Activated CD4-positive, alpha-beta T cell treated with anti-CD3 and anti-CD28 coated beads, Interleukin-2, amount 50 U/mL, for 4 hours (primary cell): Measurements from ENCODE around the gene CYBRD1.
"Not testable (repeated sequence)": the region's sequence is repeated elsewhere in the genome, so short reads cannot be mapped to it uniquely, and the experiment has no call there.

Experiments used
- DNase-seq, 2 experiments: peaks; one replicate each; pipeline ENCODE4 v3.0.0-alpha.2; 2020

Gene CYBRD1

DNA sequence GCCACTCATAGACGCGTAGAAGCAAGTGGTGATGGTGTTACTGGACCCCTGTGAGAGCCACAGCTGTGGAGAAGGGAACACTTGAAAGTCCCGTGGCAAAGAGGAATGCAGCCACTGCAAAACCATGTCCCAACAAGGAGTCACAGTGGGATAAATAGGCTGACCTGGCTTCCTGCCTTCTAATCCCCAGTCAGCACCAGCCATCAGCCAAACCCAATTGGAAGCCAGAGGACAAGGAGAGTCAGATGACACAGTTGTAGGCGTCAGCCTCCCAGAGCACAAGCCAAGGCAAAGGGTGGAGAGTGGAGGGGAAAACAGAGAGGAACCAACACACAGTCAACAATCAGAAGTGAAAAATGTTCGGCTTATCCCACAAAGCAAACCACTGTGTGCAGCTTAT lies 5.5 kb upstream of the CYBRD1 start:
- DNase-seq, result no peak

DNA sequence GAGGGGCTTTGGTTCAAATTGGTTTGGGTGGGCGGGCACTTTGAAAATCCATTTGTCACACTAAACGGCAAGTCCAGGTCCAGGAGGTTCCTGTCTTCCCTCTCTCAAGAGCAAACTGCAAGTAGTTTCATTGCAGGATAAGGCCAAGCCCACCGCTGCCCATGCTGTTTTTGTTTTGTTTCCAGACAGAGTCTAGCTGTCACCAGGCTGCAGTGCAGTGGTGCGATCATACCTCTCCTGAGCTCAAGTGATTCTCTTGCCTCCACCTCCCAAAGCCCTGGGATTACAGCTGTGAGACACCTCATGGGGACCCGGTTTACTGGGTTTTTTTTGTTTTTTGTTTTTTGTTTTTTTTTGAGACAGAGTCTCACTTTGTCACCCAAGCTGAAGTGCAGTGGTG lies 1.8 kb upstream of the CYBRD1 start:
- DNase-seq, result no peak

DNA sequence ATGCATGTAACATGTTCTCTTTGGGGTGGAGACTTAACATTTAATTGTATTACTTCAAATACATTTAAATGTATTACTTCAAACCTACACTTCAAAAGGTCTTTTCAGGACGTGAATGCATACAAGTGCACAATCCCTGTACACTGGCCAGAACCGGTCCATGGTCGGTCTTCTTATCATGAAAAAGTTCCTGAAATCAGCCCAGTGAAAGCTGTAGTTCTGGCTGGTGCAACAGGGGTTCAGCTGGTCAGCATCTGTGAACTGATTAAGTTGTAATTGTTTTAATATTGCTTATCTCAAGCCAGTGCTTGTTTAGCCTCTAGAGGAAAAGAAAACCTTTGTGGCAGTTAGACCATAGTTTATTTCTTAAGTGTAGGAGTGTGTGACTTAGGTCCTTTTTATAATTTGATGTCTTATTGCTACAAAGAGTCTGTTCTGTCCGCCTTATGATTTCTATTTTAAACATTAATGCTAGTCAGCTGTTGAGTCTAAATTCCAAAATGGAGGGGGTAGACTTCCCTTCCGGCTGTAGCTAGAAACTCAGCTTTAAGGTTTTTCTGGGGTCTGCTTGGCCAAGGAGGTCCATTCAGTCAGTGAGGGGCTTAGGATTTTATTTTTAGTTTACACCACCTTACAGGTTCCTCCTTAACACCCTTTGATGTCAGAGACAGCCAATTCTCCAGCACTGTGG lies 768 bp upstream of the CYBRD1 start:
- no peak for DNase-seq

- DNase-seq, result no peak
Observed at GRCh38 chr2:171522788-171523087, 464 bp downstream of the CYBRD1 start.

- no peak for DNase-seq
Observed at GRCh38 chr2:171523088-171524017, 1.1 kb downstream of the CYBRD1 start.

DNA sequence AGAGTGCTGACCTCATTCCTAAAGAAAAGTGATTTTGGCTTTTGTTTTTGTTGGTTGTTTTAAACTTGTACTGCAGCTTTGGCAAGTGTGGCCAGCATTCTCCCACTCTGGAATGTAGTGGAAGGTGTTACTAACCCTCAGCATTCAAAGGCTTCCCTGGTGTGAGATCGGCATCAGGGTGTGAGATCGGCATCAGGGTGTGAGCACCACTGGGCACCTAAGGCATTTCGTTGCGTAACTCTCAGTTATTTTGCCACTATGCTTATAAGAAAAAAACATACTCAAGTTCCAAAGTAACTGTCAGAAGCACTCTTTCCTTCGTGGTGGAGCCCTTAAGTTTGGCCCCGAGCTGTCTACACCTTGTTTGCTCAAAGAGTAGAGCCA lies 1.7 kb downstream of the CYBRD1 start:
- no peak for DNase-seq

- DNase-seq, result no peak
Observed at GRCh38 chr2:171529914-171530313, 7.6 kb downstream of the CYBRD1 start.

DNA sequence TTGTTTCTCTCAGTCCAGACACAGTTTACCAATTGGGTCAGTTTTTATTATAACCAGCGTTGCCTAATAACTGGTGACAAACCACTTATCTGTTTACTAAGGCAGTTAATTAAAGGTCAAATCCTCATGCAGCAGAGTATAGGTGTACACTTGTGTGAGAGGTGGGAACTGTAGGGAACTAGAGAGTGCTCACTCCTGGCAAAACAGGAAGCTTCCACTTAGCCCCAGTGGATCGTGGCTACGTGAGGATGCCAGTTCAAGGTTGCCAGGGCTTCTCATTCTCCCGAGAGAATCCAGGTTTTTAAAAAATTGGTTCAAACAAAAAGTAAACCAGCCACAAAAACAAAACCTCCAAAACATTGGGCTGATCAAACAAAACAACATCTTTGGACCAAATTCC lies 8.1 kb downstream of the CYBRD1 start:
- no peak for DNase-seq

- DNase-seq, result not testable (repeated sequence)
Observed at GRCh38 chr2:171530859-171531258, 8.6 kb downstream of the CYBRD1 start.

DNA sequence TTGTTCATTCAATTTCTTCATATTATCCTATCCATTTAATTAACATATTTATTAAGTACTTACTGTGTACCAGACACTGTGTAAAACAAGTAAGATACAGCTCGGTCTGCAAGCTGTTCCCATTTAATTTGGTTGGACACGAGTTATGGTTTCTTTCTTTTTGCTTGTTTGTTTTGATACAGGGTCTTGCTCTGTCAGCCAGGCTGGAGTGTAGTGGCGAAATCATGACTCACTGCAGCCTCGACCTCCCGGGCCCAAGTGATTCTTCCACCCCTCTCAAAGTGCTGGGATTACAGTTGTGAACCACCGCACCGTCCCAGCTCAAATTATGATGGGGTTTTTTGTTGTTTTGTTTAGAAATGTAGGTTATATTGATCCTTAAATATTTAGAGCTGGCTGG lies 9.0 kb downstream of the CYBRD1 start:
- DNase-seq, result no peak

DNA sequence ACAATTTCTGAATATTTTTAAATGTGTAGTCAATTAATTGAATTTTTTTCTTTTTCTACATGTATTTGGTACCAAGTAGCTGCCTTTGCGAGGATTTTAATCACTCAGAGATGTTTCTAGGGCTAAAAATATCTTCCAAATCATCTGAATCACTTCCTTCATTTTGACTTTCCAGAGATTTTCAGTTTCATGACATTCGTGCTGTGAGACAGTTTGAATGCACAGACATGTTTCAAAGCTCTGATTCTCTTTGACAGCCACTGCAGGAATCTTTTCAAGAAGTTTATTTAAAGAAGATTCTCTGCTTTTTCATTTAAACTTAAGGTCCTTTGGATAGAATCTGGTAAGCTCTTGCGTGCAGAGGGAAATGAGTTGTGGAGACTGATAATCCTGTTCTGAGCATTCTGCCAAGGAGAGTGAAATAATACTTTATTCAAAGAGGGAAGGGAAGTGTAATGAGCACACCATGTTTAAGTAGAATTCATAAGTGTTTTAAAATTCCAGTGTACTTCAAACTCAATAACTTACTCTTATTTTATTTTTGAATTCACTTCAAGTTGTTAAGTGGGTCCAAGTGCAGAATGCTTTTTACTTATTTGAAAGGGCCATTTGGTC lies 9.7 kb downstream of the CYBRD1 start:
- DNase-seq, result no peak

- DNase-seq, result no peak
Observed at GRCh38 chr2:171533331-171533730, 11.1 kb downstream of the CYBRD1 start.

DNA sequence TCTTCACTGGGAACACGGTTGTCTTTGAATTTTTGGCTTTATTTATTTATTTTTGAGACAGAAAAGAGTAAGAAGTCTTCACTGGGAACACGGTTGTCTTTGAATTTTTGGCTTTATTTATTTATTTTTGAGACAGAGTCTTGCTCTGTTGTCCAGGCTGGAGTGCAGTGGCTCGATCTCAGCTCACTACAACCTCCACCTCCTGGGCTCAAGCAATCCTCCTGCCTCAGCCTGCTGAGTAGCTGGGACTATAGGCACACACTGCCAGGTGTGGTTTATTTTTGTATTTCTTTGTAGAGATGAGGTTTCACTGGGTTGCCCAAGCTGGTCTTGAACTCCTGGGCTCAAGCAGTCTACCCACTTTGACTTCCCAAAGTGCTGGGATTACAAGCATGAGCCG lies 13.3 kb downstream of the CYBRD1 start:
- not testable (repeated sequence) for DNase-seq

DNA sequence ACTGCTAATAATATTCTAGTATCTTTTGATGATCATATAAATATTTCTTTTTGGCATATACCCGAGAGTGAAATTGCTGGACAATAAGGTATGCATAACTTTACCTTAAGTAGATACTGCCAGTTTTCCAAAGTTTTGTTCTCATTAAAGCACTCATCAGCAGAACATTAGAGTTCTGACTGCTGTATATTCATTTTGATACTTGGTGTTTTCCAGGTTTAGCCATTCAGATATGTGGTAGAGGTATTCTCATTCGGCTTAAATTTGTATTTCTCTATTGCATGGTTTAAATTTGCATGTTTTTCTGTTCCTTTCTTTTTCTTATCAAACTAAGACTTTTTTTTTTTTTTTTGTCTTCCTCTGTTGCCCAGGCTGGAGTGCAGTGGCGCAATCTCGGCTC lies 18.2 kb downstream of the CYBRD1 start:
- no peak for DNase-seq

DNA sequence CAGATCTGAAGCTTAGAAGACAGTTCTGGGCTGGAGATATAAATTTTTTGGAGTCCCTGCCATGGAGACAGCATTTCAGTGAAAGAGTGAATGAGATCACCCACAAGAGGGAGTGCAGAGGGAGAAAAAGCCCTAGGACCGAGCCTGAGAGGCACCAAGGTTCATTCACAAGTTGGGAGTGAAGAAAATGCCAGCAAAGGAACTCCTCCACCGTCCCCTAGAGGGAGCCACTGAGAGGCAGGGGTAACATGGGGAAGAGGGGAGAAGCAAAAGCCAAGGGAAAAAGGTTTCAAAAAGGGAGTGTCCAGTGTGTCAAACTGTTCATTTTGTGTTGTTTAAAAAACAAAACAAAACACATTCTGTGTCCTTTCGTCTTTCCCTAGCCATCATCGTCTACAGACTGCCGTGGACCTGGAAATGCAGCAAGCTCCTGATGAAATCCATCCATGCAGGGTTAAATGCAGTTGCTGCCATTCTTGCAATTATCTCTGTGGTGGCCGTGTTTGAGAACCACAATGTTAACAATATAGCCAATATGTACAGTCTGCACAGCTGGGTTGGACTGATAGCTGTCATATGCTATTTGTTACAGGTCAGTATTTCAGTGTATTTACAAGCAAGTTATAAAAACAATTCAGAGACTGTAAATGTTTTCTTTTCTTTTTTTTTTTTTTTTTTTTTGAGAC lies 19.1 kb downstream of the CYBRD1 start:
- no peak for DNase-seq

GRCh38 chr2:171545086-171545485 lies 22.8 kb downstream of the CYBRD1 start:
- DNase-seq, result no peak

GRCh38 chr2:171547256-171547655 lies 25.0 kb downstream of the CYBRD1 start:
- DNase-seq, result no peak

DNA sequence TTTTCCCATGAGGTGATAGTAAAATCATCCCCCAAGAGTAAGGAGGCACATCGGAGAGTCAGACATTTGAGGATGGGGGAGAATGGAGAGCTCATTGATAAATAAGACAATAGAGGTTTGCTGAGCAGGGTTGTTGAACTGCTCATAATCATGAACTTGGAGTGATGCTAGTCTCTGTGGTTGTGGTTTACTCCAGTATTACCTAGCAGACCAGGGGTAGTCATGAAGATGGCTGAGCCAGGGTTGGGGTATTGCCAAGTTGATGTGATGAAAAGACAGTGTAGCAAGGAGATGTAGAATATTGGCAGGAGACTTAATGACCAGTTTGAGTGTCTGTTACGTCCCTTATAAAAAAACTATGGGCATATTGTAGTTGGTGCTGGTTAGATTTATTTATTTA lies 25.4 kb downstream of the CYBRD1 start:
- no peak for DNase-seq

GRCh38 chr2:171550613-171551012 lies 28.3 kb downstream of the CYBRD1 start:
- no peak for DNase-seq

- DNase-seq, result no peak
Observed at GRCh38 chr2:171551836-171552235, 29.6 kb downstream of the CYBRD1 start.

DNA sequence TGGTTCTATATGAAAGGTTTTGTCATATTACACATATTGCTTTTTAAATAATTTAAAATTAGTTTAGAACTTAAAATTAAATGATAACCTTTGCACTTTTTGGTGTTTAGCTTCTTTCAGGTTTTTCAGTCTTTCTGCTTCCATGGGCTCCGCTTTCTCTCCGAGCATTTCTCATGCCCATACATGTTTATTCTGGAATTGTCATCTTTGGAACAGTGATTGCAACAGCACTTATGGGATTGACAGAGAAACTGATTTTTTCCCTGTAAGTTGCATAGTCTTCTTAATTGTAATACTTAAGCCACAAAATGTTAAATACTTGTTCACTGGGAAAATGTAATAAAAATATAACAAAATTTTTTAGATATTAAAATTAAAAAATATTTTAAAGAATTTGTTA lies 31.0 kb downstream of the CYBRD1 start:
- DNase-seq, result no peak

GRCh38 chr2:171553858-171554257 lies 31.6 kb downstream of the CYBRD1 start:
- DNase-seq, result no peak

DNA sequence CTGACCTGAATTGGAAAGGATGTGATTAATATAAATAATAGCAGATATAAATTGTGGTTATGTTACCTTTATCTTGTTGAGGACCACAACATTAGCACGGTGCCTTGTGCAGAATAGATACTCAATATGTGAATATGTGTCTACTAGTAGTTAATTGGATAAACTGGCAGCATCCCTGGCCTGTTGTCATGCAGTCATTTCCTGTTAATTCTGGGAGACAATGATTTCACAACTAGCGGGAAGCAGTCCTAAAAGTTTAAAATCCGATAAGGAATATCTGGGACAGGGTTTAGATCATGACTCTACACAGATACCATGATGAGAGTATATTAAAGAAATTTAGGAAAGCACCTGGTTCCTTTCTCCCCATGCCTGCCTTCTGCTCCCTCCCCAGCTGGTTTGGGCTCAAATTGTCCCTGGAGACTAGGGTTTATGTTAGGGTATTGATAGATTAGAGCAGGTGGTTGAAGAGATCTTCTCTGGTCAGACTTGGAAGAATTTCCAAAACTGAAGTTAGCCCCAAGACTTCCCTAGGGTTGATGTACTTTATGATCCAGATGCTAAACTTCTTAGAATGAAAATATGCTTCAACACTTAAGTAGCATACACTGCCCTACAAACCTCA lies 32.8 kb downstream of the CYBRD1 start:
- no peak for DNase-seq
